MCF 10A (cell line): ENCODE results near the gene ADAMTS4. TPM values are rescaled to one million over a fixed set of nuclear protein-coding genes. Genes with fewer than 3 reads are reported as not detected.
A peak's percentile ranks its signal among the peaks of the same experiment; 100 is the strongest.

Experiments used
- BruUV-seq: library from RNA; stranded (reverse); fragments of 400-500 nt; replicated peaks from 2 replicates; lab custom pipeline; 2021; lab: Mats Ljungman, UMichigan
- CTCF ChIA-PET: fragments of 300-600 bp; sonication (Branson Sonifier 250); formaldehyde crosslinking; extraction: SDS; loops from one replicate; lab custom pipeline; 2021; ENCODE audit warnings: antibody characterized with exemption, inconsistent platforms; lab: Yijun Ruan, JAX
- POLR2A ChIA-PET: fragments of 300-600, 350-650 bp; sonication (Branson Sonifier 250); formaldehyde crosslinking; extraction: SDS; loops from one replicate; lab custom pipeline; 2020; ENCODE audit warnings: antibody characterized with exemption, inconsistent platforms; lab: Yijun Ruan, JAX
- DNase-seq: peaks from one replicate; pipeline ENCODE4 v3.0.0-alpha.2; 2018; ENCODE audit not compliant: unreplicated experiment
- H3K27ac Mint-ChIP-seq: one replicate; pipeline ENCODE4 v1.8.0; 2022; ENCODE audit warnings: mild to moderate bottlenecking, low read depth, mixed read lengths; ENCODE audit not compliant: unreplicated experiment
- H3K27me3 Mint-ChIP-seq: one replicate; pipeline ENCODE4 v1.8.0; 2022; ENCODE audit warnings: mixed read lengths; ENCODE audit not compliant: insufficient read depth, unreplicated experiment
- H3K36me3 Mint-ChIP-seq: one replicate; pipeline ENCODE4 v1.8.0; 2022; ENCODE audit warnings: mild to moderate bottlenecking, moderate library complexity, mixed read lengths; ENCODE audit not compliant: insufficient read depth, unreplicated experiment
- H3K4me1 Mint-ChIP-seq: one replicate; pipeline ENCODE4 v1.8.0; 2022; ENCODE audit warnings: mixed read lengths; ENCODE audit not compliant: insufficient read depth, unreplicated experiment
- H3K4me3 Mint-ChIP-seq: one replicate; pipeline ENCODE4 v1.8.0; 2022; ENCODE audit warnings: mild to moderate bottlenecking, moderate library complexity, mixed read lengths; ENCODE audit not compliant: unreplicated experiment
- H3K9me3 Mint-ChIP-seq: one replicate; pipeline ENCODE4 v1.8.0; 2022; ENCODE audit warnings: mixed read lengths; ENCODE audit not compliant: unreplicated experiment
- intact Hi-C: fragments of 100-400 bp; cut with micrococcal nuclease; formaldehyde crosslinking; loops from 2 replicates; pipeline ENCODE4 v1.14.1; 2022
- total RNA-seq: library from RNA; stranded (reverse); gene quantifications from 2 replicates; pipeline ENCODE4 v1.2.3, GENCODE V29; 2022
- TF ChIP-seq, protein P1 (sequence below): fragments of 200-600 bp; IDR thresholded peaks from one replicate; pipeline ENCODE4 v1.8.0; 2022; ENCODE audit warnings: antibody characterized with exemption, mild to moderate bottlenecking; ENCODE audit not compliant: unreplicated experiment

Gene ADAMTS4
- total RNA-seq, 1 experiment from 2014 or later = not detected

DNA sequence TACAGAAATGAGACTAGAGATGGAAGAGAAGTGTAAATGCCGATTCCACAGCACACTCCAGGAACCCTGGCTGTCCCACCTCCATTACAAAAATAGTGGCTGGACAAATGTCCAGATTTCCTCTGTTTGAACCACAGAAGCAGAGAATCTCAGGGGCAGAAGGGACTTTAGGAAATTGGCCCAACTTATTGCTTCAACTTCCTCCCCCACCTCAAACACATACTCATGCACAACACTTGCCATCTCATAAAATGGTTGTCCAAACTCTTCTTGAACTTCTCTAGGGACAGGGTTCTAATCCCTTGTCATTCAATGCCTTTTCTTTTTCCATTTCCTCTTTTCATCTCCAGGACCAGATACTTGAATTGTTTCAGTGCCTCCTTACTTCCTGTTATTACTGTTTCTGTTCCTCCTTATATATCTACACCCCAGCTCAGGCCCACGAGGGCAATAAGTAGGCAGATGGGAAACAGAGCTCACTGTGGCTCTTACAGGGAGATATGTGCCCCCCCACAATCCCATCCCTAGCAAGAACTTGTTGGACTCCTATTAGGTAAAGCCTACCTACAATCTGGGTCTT lies 13.0 kb downstream of the ADAMTS4 start:
- no peak for DNase-seq
- Mint-ChIP-seq H3K9me3 (no peaks in the 10 kb centered on the region), H3K4me1 (peaks cover 33% of the 10 kb centered on the region), H3K36me3 (no peaks in the 10 kb centered on the region), H3K4me3 (no peak overlapping the region), H3K27me3 (no peaks in the 10 kb centered on the region), H3K27ac (peak overlapping the region; percentile 36)
- no TSS peak for BruUV-seq
- TF ChIP-seq, protein P1, sequence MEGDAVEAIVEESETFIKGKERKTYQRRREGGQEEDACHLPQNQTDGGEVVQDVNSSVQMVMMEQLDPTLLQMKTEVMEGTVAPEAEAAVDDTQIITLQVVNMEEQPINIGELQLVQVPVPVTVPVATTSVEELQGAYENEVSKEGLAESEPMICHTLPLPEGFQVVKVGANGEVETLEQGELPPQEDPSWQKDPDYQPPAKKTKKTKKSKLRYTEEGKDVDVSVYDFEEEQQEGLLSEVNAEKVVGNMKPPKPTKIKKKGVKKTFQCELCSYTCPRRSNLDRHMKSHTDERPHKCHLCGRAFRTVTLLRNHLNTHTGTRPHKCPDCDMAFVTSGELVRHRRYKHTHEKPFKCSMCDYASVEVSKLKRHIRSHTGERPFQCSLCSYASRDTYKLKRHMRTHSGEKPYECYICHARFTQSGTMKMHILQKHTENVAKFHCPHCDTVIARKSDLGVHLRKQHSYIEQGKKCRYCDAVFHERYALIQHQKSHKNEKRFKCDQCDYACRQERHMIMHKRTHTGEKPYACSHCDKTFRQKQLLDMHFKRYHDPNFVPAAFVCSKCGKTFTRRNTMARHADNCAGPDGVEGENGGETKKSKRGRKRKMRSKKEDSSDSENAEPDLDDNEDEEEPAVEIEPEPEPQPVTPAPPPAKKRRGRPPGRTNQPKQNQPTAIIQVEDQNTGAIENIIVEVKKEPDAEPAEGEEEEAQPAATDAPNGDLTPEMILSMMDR = no peak
- intact Hi-C loops = no loop called here
- ChIA-PET CTCF (interaction anchor here (0.5 to 1.8 kb wide), 7 partner anchors 13 to 243 kb away, joined by 3 to 10 read pairs (median 3); partner anchors contain the start of genes ADAMTS4 and TOMM40L), POLR2A (interaction anchor here (0.7 to 1.4 kb wide), 2 partner anchors 20 to 40 kb away, joined by 3 to 4 read pairs; partner anchors contain the start of gene PPOX)

DNA sequence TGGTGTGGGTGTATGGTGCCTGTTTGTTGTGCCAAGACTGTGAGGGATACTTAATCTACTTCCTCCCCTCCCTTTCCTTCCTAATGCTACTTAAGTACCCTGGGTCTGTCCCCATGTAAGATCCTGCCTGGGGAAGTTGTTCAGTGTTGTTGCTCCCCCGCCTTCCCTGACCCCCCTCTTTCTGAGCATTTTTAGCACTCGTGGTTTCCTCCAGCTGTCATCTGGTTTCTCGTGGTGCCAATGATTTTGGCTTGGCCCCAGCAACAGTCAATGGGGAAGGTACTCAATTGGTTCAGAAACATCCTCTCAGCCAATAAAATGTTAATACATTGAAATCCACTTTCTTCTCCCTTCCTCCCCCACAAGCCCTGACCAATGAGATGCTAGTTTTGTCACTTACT lies 13.6 kb downstream of the ADAMTS4 start:
- TF ChIP-seq, protein P1 = no peak
- ChIA-PET CTCF (interaction anchor here (0.9 to 1.8 kb wide), 2 partner anchors 20 to 41 kb away, joined by 3 to 5 read pairs; partner anchors contain the start of gene TOMM40L), POLR2A (interaction anchor here (0.7 to 1.4 kb wide), 2 partner anchors 20 to 40 kb away, joined by 3 to 4 read pairs; partner anchors contain the start of gene PPOX)
- no TSS peak for BruUV-seq
- intact Hi-C loops = no loop called here
- Mint-ChIP-seq H3K27ac (peak overlapping the region; percentile 36), H3K36me3 (no peaks in the 10 kb centered on the region), H3K9me3 (no peaks in the 10 kb centered on the region), H3K27me3 (no peaks in the 10 kb centered on the region), H3K4me3 (no peak overlapping the region), H3K4me1 (peaks cover 33% of the 10 kb centered on the region)
- DNase-seq = peak; percentile 33

DNA sequence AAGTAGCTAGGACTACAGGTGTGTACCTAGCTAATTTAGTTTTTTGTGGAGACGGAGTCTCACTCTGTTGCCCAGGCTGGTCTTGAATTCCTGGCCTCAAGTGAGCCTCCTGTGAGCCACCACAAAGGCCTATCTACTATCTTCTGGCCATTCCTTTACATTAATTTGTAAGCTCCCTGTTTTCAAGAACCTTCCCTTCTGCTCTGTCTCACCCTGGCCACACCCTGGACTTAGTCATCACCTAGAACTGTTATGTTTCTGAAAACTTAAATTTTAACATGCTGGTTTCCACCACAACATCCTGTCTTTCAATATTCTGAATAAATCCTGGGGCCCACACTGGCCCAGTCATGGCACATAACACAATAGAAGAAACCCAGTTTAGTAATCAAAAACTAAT lies 16.6 kb downstream of the ADAMTS4 start:
- TF ChIP-seq, protein P1 = no peak
- Mint-ChIP-seq H3K27me3 (no peaks in the 10 kb centered on the region), H3K9me3 (no peaks in the 10 kb centered on the region), H3K4me1 (peaks cover 28% of the 10 kb centered on the region), H3K27ac (peak overlapping the region; percentile 94), H3K4me3 (no peak overlapping the region), H3K36me3 (no peaks in the 10 kb centered on the region)
- intact Hi-C loops = loop anchor here (1.0 kb wide), 1 partner anchor 10 kb away; no protein-coding TSS in a partner anchor
- POLR2A ChIA-PET = interaction anchor here (0.6 to 5.3 kb wide), 12 partner anchors 9 to 200 kb away, joined by 3 to 58 read pairs (median 6); partner anchors contain the start of genes ADAMTS4, FCER1G, NDUFS2 and PPOX
- no TSS peak for BruUV-seq
- CTCF ChIA-PET = interaction anchor here (0.6 to 5.9 kb wide), 20 partner anchors 7 to 581 kb away, joined by 3 to 115 read pairs (median 4); partner anchors contain the start of genes APOA2, NDUFS2, PPOX and TOMM40L
- peak; percentile 68 for DNase-seq

DNA sequence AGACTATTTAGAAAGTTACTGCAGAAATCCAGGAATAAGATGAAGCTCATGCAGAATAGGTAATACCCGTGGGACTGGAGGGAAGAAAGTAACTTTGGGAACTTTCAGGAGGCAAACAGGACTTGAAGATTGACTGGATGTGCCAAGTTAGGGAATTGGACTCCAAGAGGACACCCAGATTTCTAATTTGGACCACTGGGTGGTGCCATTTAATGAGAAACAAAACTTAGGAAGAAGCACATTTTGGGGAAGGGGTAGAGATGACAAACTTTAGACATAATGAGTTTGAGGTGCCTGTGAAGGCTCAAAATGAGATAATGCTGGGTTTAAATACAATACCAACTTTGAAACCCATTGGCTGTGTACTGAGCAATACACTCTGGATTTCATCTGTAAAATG lies 18.2 kb downstream of the ADAMTS4 start:
- no peak overlapping the region for H3K27ac Mint-ChIP-seq
- H3K36me3 Mint-ChIP-seq = no peaks in the 10 kb centered on the region
- no peak overlapping the region for H3K4me3 Mint-ChIP-seq
- peak; percentile 59 for DNase-seq
- no TSS peak for BruUV-seq
- TF ChIP-seq, protein P1 = peak; percentile 56
- no peaks in the 10 kb centered on the region for H3K9me3 Mint-ChIP-seq
- peaks cover 33% of the 10 kb centered on the region for H3K4me1 Mint-ChIP-seq
- ChIA-PET POLR2A (interaction anchor here (0.6 to 5.3 kb wide), 7 partner anchors 14 to 135 kb away, joined by 3 to 58 read pairs (median 7); partner anchors contain the start of genes DEDD, NDUFS2, PPOX and SDHC), CTCF (interaction anchor here (0.6 to 5.9 kb wide), 18 partner anchors 9 to 259 kb away, joined by 3 to 115 read pairs (median 5); partner anchors contain the start of genes APOA2, PPOX and TOMM40L)
- intact Hi-C loops = loop anchor here (1.0 kb wide), 2 partner anchors 45 to 111 kb away; no protein-coding TSS in a partner anchor
- no peaks in the 10 kb centered on the region for H3K27me3 Mint-ChIP-seq
